Measurements from ENCODE around the gene TNN. TPM values are rescaled to one million over a fixed set of nuclear protein-coding genes. Genes with fewer than 3 reads are reported as not detected.

The TNN gene
- total RNA-seq, 3 donors from 2014 or later (not counting 1 experiment from before 2014, with no cell fraction given): not detected

- DNase-seq: no peak
- no peaks in the 10 kb centered on the region for H3K36me3 Mint-ChIP-seq
Measured at GRCh38 chr1:175116210-175116798, 48.7 kb downstream of the TNN start.

GRCh38 chr1:175116903-175117302 is 49.3 kb downstream of the TNN start:
- Mint-ChIP-seq H3K27me3 (ENCODE audit: low read depth in 2 of 2) (peaks cover 16 to 18% of the 10 kb centered on the region in 2 donors), H3K36me3 (no peaks in the 10 kb centered on the region), H3K9me3 (peaks cover 0 to 9% of the 10 kb centered on the region in 2 donors), H3K4me3 (no peak overlapping the region), H3K4me1 (no peaks in the 10 kb centered on the region), H3K27ac (no peak overlapping the region)
- DNase-seq: no peak
- no peaks in the 10 kb centered on the region for H3K27me3 ChIP-seq (ENCODE audit: control insufficient read depth, insufficient read depth, low read length)
- no peaks in the 10 kb centered on the region for H3K4me1 ChIP-seq (ENCODE audit: control insufficient read depth, insufficient read depth, low read length)
- H3K9me3 ChIP-seq (ENCODE audit: control insufficient read depth, insufficient read depth, low read length): no peaks in the 10 kb centered on the region
- no peak overlapping the region for H3K4me3 ChIP-seq (ENCODE audit: low read length)
- 83% methylated on average over 11 of the region's 11 CpGs for WGBS (ENCODE audit: insufficient coverage)
- no peak for TF ChIP-seq CTCF (IDR thresholded peaks at IDR 0.05)
- no peaks in the 10 kb centered on the region for H3K36me3 ChIP-seq (ENCODE audit: control insufficient read depth, insufficient read depth, low read length)
- no peak overlapping the region for H3K27ac ChIP-seq (ENCODE audit: low read length)
- no peak for ATAC-seq
- intact Hi-C loops (cut with micrococcal nuclease): no loop called here

More at GRCh38 chr1:175116210-175116798, 48.7 kb downstream of the TNN start:
- H3K27ac ChIP-seq (ENCODE audit: low read length): no peak overlapping the region
- no peaks in the 10 kb centered on the region for H3K4me1 Mint-ChIP-seq
- intact Hi-C loops (cut with micrococcal nuclease): no loop called here
- no peaks in the 10 kb centered on the region for H3K27me3 ChIP-seq (ENCODE audit: control insufficient read depth, insufficient read depth, low read length)
- H3K27ac Mint-ChIP-seq: no peak overlapping the region
- peaks cover 0 to 9% of the 10 kb centered on the region in 2 donors for H3K9me3 Mint-ChIP-seq
- WGBS (ENCODE audit: insufficient coverage): 88% methylated on average over 1 of the region's 1 CpG
- no peak for ATAC-seq
- H3K9me3 ChIP-seq (ENCODE audit: control insufficient read depth, insufficient read depth, low read length): no peaks in the 10 kb centered on the region
- no peaks in the 10 kb centered on the region for H3K36me3 ChIP-seq (ENCODE audit: control insufficient read depth, insufficient read depth, low read length)
- no peak for TF ChIP-seq CTCF (IDR thresholded peaks at IDR 0.05)
- no peaks in the 10 kb centered on the region for H3K4me1 ChIP-seq (ENCODE audit: control insufficient read depth, insufficient read depth, low read length)
- H3K4me3 ChIP-seq (ENCODE audit: low read length): no peak overlapping the region
- H3K27me3 Mint-ChIP-seq (ENCODE audit: low read depth in 2 of 2): peaks cover 16% of the 10 kb centered on the region in 2 donors
- H3K4me3 Mint-ChIP-seq: no peak overlapping the region

- Mint-ChIP-seq H3K36me3 (no peaks in the 10 kb centered on the region), H3K4me3 (no peak overlapping the region), H3K9me3 (peaks cover 0 to 3% of the 10 kb centered on the region in 2 donors), H3K27ac (no peak overlapping the region), H3K4me1 (no peaks in the 10 kb centered on the region), H3K27me3 (ENCODE audit: low read depth in 2 of 2) (peaks cover 10 to 11% of the 10 kb centered on the region in 2 donors)
- WGBS (ENCODE audit: insufficient coverage): 87% methylated on average over 13 of the region's 13 CpGs
- Histone ChIP-seq H3K4me3 (ENCODE audit: low read length) (no peak overlapping the region), H3K36me3 (ENCODE audit: control insufficient read depth, insufficient read depth, low read length) (no peaks in the 10 kb centered on the region), H3K27me3 (ENCODE audit: control insufficient read depth, insufficient read depth, low read length) (no peaks in the 10 kb centered on the region), H3K4me1 (ENCODE audit: control insufficient read depth, insufficient read depth, low read length) (no peaks in the 10 kb centered on the region), H3K27ac (ENCODE audit: low read length) (no peak overlapping the region), H3K9me3 (ENCODE audit: control insufficient read depth, insufficient read depth, low read length) (no peaks in the 10 kb centered on the region)
- ATAC-seq: no peak
- intact Hi-C loops (cut with micrococcal nuclease): no loop called here
- TF ChIP-seq CTCF (IDR thresholded peaks at IDR 0.05): no peak
- no peak for DNase-seq
Measured at GRCh38 chr1:175118375-175119367, 51.0 kb downstream of the TNN start.

Measured in natural killer cell (primary cell).